ENCODE results near the gene ERP29. TPM values are rescaled to one million over a fixed set of nuclear protein-coding genes. Genes with fewer than 3 reads are reported as not detected.
A peak's percentile ranks its signal among the peaks of the same experiment; 100 is the strongest.
"Not testable (repeated sequence)": the region's sequence is repeated elsewhere in the genome, so short reads cannot be mapped to it uniquely, and the experiment has no call there.

ERP29 gene
- total and polyA plus RNA-seq, 5 experiments from 2014 or later = 161 to 199 (median 181) TPM

DNA sequence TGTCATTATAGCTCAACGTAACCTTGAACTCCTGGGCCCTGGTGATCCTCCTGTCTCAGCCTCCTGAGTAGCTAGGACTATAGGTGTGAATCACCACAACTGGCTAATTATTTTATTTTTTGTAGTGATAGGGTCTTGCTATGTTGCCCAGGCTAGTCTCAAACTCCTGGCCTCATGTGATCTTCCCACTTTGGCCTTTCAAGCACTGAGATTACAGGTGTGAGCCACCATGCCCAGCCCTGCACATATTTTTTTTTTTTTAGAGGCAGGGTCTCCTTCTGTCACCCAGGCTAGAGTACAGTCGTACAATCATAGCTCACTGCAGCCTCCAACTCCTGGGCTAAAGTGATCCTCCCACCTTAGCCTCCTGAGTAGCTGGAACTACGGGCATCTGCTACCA, 9.2 kb upstream of the ERP29 start:
- DNase-seq (no peak), ATAC-seq (no peak)
- H3K4me1 Mint-ChIP-seq = peaks cover 20 to 61% (median 44%) of the 10 kb centered on the region in 4 donors
- H3K36me3 Mint-ChIP-seq = no peaks in the 10 kb centered on the region
- POLR2A ChIA-PET = interaction anchor here (0.6 to 13.0 kb wide), 4 partner anchors 9 to 14 kb away, joined by 6 to 269 read pairs (median 26); partner anchors contain the start of genes ERP29 and TMEM116
- H3K4me3 Mint-ChIP-seq = no peak overlapping the region
- H3K27ac Mint-ChIP-seq = peak overlapping the region in 6 of 10 donors; percentile 5 to 94 (median 41)
- no peaks in the 10 kb centered on the region for H3K9me3 Mint-ChIP-seq
- no peaks in the 10 kb centered on the region for H3K27me3 Mint-ChIP-seq

DNA sequence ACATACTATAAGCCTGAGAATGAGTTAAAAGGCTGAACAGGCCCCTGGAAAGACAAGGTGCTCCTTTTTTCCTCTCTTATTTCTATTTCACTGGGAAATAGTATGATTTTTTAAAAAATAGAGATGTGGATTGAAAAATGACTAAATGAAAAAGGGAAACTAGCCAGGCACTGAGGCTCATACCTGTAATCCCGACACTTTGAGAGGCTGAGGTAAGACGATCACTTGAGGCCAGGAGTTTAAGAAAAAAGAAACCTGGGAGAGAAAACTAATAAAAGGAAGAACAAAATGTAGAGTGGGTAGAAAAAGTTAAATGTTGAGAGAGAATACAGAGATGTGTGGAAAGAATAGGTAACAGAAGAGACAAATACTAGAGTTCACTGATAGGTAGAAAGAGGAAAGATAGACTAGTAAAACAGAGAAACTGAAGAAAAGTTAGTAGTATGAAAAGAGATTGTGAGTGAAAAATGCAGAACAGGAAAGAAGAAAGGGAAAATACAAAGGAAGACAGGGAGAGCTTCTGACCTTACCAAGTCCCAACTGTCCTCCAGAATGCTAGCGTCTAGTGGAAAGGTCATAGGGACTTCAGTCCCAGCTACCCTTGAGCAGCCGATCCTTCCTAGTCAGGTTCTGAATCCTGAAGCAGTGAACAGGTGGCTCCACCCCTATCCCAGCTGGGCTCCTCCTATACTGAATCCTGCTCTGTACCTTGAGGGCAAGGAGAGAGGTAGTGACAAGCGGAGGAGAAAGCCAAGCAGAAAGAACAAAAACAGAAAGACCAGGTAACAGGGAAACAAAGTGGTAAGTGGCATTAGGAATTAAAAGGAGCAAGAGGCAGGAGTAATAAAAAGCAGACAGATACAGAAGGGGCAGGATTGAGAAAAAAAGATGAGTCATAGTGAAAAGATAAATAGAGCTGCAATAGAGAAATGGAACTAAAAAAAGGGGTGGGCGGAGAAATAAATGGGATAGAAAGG, 7.5 kb upstream of the ERP29 start:
- peaks cover 0 to 2% (median 0%) of the 10 kb centered on the region in 3 donors for H3K36me3 Mint-ChIP-seq
- no peaks in the 10 kb centered on the region for H3K27me3 Mint-ChIP-seq
- no peak overlapping the region for H3K4me3 Mint-ChIP-seq
- H3K9me3 Mint-ChIP-seq = no peaks in the 10 kb centered on the region
- peak overlapping the region; percentile 30 to 94 (median 58) for H3K27ac Mint-ChIP-seq
- H3K4me1 Mint-ChIP-seq = peaks cover 19 to 55% (median 44%) of the 10 kb centered on the region in 4 donors
- no peak for DNase-seq
- no peak for ATAC-seq
- POLR2A ChIA-PET = interaction anchor here (3.4 kb wide), 1 partner anchor 12 kb away, joined by 16 read pairs; no protein-coding TSS in a partner anchor

DNA sequence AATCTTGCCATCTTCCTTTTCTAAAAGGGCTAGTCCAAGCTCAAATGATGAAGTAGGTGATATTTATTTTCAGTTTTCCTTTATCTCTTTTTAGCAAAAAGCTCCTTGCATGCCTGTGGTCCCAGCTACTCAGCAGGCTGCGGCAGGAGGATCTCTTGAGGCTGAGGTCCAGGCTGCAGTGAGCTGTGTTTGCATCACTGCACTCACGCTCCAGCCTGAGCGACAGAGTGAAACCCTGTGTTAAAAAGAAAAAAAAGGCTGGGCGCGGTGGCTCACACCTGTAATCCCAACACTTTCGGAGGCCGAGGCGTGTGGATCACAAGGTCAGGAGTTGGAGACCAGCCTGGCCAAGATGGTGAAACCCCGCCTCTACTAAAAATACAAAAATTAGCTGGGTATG, 5.3 kb upstream of the ERP29 start:
- DNase-seq (no peak), ATAC-seq (no peak)
- POLR2A ChIA-PET = interaction anchor here (3.4 kb wide), 1 partner anchor 14 kb away, joined by 16 read pairs; no protein-coding TSS in a partner anchor
- H3K9me3 Mint-ChIP-seq = peaks cover 0 to 2% (median 0%) of the 10 kb centered on the region in 9 donors
- no peak overlapping the region for H3K4me3 Mint-ChIP-seq
- H3K27me3 Mint-ChIP-seq = no peaks in the 10 kb centered on the region
- peaks cover 0 to 8% (median 4%) of the 10 kb centered on the region in 3 donors for H3K36me3 Mint-ChIP-seq
- peaks cover 27 to 56% (median 45%) of the 10 kb centered on the region in 4 donors for H3K4me1 Mint-ChIP-seq
- peak overlapping the region in 7 of 10 donors; percentile 40 to 82 (median 78) for H3K27ac Mint-ChIP-seq

DNA sequence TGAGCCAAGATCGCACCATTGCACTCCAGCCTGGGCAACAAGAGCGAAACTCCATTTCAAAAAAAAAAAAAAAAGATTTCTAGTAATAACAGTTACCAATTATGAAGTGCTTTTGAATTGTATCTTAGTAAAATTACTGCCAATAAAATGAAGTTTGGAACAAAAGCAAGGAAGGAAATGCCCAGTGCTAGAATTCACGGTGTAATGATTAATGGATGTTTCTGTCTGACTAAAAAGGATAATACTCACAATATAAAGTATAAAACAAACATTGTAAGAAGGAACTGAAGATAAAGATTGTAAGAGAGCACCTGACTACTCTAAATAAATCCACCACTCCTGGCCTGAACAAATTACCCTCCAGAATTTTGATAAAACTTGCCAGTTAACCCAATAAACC, 4.3 kb upstream of the ERP29 start:
- POLR2A ChIA-PET = interaction anchor here (10.2 kb wide), 1 partner anchor 11 kb away, joined by 269 read pairs; no protein-coding TSS in a partner anchor
- DNase-seq (no peak), ATAC-seq (no peak)
- peaks cover 25 to 52% (median 42%) of the 10 kb centered on the region in 4 donors for H3K4me1 Mint-ChIP-seq
- H3K27ac Mint-ChIP-seq = peak overlapping the region in 7 of 10 donors; percentile 18 to 81 (median 71)
- H3K36me3 Mint-ChIP-seq = peaks cover 0 to 8% (median 4%) of the 10 kb centered on the region in 3 donors
- no peaks in the 10 kb centered on the region for H3K27me3 Mint-ChIP-seq
- no peak overlapping the region for H3K4me3 Mint-ChIP-seq
- peaks cover 0 to 2% (median 0%) of the 10 kb centered on the region in 9 donors for H3K9me3 Mint-ChIP-seq

DNA sequence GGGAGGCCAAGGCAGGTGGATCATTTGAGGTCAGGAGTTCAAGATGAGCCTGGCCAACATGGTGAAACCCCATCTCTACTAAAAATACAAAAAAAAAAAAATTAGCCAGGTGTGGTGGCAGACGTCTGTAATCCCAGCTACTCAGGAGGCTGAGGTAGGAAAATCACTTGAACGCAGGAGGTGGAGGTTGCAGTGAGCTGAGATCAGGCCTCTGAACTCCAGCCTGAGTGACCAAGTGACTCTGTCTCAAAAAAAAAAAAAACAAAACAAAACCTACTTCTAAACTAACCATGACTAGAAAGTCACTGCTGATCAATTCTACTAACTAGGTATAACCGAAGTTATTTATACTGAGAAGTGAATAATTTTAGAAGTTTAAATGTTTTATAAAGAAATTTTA, 3.6 kb upstream of the ERP29 start:
- peaks cover 29 to 58% (median 48%) of the 10 kb centered on the region in 4 donors for H3K4me1 Mint-ChIP-seq
- H3K9me3 Mint-ChIP-seq, H3K4me3 Mint-ChIP-seq, DNase-seq, ATAC-seq, H3K27me3 Mint-ChIP-seq: not testable (repeated sequence)
- POLR2A ChIA-PET = interaction anchor here (10.2 kb wide), 1 partner anchor 12 kb away, joined by 269 read pairs; no protein-coding TSS in a partner anchor
- H3K36me3 Mint-ChIP-seq = peaks cover 0 to 10% (median 9%) of the 10 kb centered on the region in 3 donors
- peak overlapping the region in 6 of 10 donors; percentile 47 to 74 (median 66) for H3K27ac Mint-ChIP-seq

DNA sequence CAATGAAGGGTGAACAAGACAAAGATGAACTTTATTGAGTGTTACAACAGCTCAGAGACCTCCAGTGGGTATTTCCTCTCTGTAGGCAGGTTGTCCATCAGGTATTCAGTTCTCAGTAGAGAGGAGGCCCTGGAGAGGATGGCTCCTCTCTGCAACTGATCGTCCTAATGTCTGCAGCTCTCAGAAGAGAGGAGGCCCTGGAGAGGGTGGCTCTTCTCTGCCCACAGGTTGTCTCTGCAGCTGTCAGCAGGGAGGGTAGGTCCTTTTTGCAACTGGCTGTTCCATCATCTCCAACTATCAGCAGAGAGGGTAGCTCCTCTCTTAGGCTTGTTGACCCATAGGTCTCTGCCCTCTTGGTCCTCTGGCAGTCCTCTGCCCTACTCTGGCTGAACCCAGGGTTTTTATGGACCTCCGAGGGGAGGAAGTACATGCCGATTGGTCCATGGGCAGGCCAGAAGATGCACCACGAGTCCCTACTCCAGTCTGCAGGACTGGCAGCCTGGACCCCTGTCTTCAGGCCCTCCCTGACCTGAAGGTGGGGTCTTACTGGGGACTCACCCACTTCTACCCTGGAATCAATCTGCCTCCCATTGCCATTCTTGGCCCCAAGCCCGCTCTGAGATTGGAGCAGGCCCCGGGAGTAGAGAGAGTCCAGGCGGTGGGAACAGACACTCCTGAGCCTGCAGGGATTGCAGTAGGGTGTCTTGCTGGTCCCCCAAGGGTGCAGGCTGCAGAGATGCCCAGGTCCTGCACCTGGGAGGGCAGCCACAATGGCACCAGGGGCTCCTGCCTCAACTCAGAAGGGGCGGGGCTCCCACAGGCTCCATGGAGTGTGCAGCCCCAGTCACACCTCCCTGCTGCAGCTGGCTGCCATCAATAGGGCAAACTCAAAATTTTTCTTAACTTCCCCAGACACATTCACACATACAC, 2.5 kb upstream of the ERP29 start:
- Mint-ChIP-seq H3K4me1 (peaks cover 29 to 58% (median 50%) of the 10 kb centered on the region in 4 donors), H3K4me3 (peak overlapping the region in 9 of 10 donors; percentile 90 to 98 (median 96)), H3K9me3 (peaks cover 0 to 2% (median 0%) of the 10 kb centered on the region in 9 donors), H3K36me3 (peaks cover 1 to 18% (median 12%) of the 10 kb centered on the region in 3 donors), H3K27ac (peak overlapping the region in 8 of 10 donors; percentile 69 to 99 (median 98)), H3K27me3 (no peaks in the 10 kb centered on the region)
- POLR2A ChIA-PET = interaction anchor here (0.7 to 10.2 kb wide), 2 partner anchors 13 to 24 kb away, joined by 4 to 269 read pairs; no protein-coding TSS in a partner anchor
- DNase-seq (no peak), ATAC-seq (no peak)

DNA sequence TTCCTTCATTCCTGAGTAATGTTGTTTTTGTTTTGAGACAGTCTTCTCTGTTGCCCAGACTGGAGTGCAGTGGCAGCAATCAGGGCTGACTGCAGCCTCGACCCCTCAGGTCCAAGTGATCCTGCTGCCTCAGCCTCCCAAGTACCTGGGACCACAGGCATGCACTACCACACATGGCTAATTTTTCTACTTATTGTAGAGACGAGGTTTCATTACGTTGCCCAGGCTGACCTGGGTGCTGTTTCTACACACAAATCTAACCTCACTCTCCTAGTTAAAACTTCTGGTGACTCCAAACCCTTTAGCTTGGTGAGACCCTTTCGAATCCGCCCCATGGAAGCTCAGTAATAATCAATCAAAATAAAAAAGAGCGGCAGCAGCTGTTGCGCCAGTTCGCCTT, 1.5 kb upstream of the ERP29 start:
- Mint-ChIP-seq H3K4me3 (peak overlapping the region; percentile 89 to 98 (median 94)), H3K9me3 (peaks cover 0 to 7% (median 0%) of the 10 kb centered on the region in 9 donors), H3K4me1 (peaks cover 34 to 59% (median 54%) of the 10 kb centered on the region in 4 donors), H3K27me3 (no peaks in the 10 kb centered on the region), H3K36me3 (peaks cover 9 to 27% (median 20%) of the 10 kb centered on the region in 3 donors), H3K27ac (peak overlapping the region; percentile 95 to 99 (median 98))
- DNase-seq = no peak
- POLR2A ChIA-PET = interaction anchor here (0.6 to 10.2 kb wide), 8 partner anchors 13 to 170 kb away, joined by 3 to 269 read pairs (median 8); partner anchors contain the start of genes MAPKAPK5 and TRAFD1
- ATAC-seq = no peak

DNA sequence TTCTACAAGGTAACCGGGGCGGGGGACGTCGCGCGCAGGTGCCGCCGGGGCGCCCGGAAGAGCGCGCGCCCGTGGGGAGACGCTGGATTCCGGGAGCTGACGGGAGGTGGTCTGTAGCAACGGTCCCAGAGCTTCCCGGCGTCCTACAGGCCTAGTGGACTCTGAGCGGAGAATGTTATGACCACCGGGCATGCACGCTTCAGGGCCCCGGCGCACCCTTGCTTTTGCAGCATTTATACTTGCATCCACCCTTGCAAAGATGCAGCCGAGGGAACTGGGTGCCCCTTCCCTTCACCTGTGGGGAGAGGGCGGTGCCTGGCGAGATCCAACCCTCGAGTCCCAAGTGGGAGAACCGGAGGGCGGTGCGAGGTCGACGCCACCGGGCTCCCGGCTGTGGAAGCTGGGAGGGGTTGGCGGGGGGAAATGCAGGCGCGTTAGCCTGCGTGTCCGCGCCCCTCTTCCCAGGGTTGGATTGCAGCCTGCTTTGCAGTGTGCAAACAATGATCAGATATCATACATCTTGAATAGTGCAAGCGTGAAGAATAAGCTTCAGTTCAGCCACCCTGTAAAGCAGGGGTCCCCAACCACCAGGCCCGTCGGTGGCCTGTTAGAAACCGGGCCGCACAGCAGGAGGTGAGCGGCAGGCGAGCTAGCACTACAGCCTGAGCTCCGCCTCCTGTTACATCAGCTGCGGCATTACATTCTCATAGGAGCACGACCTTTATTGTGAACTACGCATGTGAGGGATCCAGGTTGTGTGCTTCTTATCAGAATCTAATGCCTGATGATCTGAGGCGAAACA, 576 bp downstream of the ERP29 start:
- peaks cover 44 to 71% (median 69%) of the 10 kb centered on the region in 4 donors for H3K4me1 Mint-ChIP-seq
- ATAC-seq (peak; percentile 38 to 45), DNase-seq (peak; percentile 37 to 75 (median 59))
- H3K9me3 Mint-ChIP-seq = peaks cover 0 to 7% (median 0%) of the 10 kb centered on the region in 9 donors
- H3K27ac Mint-ChIP-seq = peak overlapping the region; percentile 94 to 99 (median 98)
- peak overlapping the region; percentile 89 to 98 (median 94) for H3K4me3 Mint-ChIP-seq
- POLR2A ChIA-PET = interaction anchor here (0.5 to 10.2 kb wide), 30 partner anchors 9 to 964 kb away, joined by 3 to 269 read pairs (median 4); partner anchors contain the start of genes MAPKAPK5, NAA25, OAS2 and TRAFD1
- H3K36me3 Mint-ChIP-seq = peaks cover 9 to 44% (median 23%) of the 10 kb centered on the region in 3 donors
- no peaks in the 10 kb centered on the region for H3K27me3 Mint-ChIP-seq

DNA sequence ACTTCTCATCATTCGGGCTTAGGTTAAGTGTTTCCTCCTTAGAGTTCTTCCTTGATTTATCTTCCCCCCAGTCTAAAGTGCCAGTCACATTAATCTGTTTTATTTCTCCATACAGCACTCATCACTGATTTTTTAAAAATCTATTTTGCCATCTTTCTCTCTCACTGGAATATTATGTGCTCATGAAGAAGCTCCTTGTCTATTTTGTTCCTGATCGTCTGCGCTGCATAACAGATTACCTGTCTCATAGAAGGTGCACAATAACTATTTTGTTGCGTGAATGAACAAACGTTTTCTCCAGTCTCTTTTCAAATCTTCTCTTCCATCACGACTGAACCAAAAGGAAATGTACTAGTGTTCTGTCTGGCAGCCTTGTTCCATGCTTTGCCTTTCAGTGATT, 2.7 kb downstream of the ERP29 start:
- POLR2A ChIA-PET = interaction anchor here (0.6 to 10.2 kb wide), 3 partner anchors 19 to 378 kb away, joined by 3 to 269 read pairs (median 4); no protein-coding TSS in a partner anchor
- Mint-ChIP-seq H3K27me3 (no peaks in the 10 kb centered on the region), H3K27ac (peak overlapping the region in 9 of 10 donors; percentile 25 to 98 (median 78)), H3K4me3 (peak overlapping the region; percentile 22 to 93 (median 63)), H3K9me3 (peaks cover 0 to 7% (median 0%) of the 10 kb centered on the region in 9 donors), H3K4me1 (peaks cover 48 to 80% (median 76%) of the 10 kb centered on the region in 4 donors), H3K36me3 (peaks cover 9 to 60% (median 21%) of the 10 kb centered on the region in 3 donors)
- ATAC-seq (no peak), DNase-seq (no peak)

DNA sequence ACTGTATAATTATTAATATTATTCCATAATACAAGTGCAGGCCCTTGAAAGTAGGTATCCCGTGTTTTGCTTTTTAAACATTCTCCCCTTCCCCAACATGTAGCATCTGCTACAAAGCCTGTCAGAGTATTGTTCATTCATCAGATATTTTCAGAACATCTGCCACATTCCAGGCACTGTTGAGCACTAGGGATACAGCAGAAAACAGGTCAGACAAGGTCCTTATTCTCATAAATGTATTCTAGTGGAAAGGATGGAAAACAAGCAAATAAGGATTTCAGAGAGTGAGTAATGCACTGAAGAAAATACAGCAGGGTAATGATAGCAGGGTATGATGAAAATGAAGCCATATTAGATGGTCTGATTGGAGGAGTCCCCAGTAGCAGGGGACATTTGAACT, 3.8 kb downstream of the ERP29 start:
- ATAC-seq (no peak), DNase-seq (no peak)
- Mint-ChIP-seq H3K27ac (peak overlapping the region in 7 of 10 donors; percentile 2 to 78 (median 58)), H3K4me3 (peak overlapping the region in 2 of 10 donors; percentile 0 to 30), H3K27me3 (no peaks in the 10 kb centered on the region), H3K9me3 (peaks cover 0 to 7% (median 0%) of the 10 kb centered on the region in 9 donors), H3K4me1 (peaks cover 42 to 75% (median 68%) of the 10 kb centered on the region in 4 donors), H3K36me3 (peaks cover 9 to 67% (median 15%) of the 10 kb centered on the region in 3 donors)
- POLR2A ChIA-PET = interaction anchor here (10.2 kb wide), 1 partner anchor 20 kb away, joined by 269 read pairs; no protein-coding TSS in a partner anchor
